Nephron (organoid): ENCODE results near the gene AQP7.
A peak's percentile ranks its signal among the peaks of the same experiment; 100 is the strongest.

Source experiments
- H3K27ac Mint-ChIP-seq, 3 experiments: 2 replicates each; pipeline ENCODE4 v1.8.0; 2020; ENCODE audit warnings: mixed read lengths in 3 of 3, mild to moderate bottlenecking in 2 of 3, moderate library complexity in 1 of 3
- H3K27me3 Mint-ChIP-seq: 2 replicates; pipeline ENCODE4 v1.8.0; 2021; ENCODE audit warnings: low read depth, mild to moderate bottlenecking, moderate library complexity, mixed read lengths
- H3K36me3 Mint-ChIP-seq: 2 replicates; pipeline ENCODE4 v1.8.0; 2020; ENCODE audit warnings: low read depth, mixed read lengths
- H3K4me1 Mint-ChIP-seq: 2 replicates; pipeline ENCODE4 v1.8.0; 2020; ENCODE audit warnings: mixed read lengths
- H3K4me3 Mint-ChIP-seq, 3 experiments: 2 replicates each; pipeline ENCODE4 v1.8.0; 2020; ENCODE audit warnings: mild to moderate bottlenecking in 3 of 3, mixed read lengths in 3 of 3, moderate library complexity in 2 of 3
- H3K9me3 Mint-ChIP-seq: 2 replicates; pipeline ENCODE4 v1.8.0; 2020; ENCODE audit warnings: mixed read lengths
- TF ChIP-seq, protein P1 (sequence below), 3 experiments: fragments of 200-600 bp; sonication (generic); IDR thresholded peaks; one replicate each; pipeline ENCODE4 v1.5.0; 2021; ENCODE audit warnings: antibody characterized with exemption in 3 of 3; ENCODE audit not compliant: unreplicated experiment in 3 of 3

AQP7 gene

DNA sequence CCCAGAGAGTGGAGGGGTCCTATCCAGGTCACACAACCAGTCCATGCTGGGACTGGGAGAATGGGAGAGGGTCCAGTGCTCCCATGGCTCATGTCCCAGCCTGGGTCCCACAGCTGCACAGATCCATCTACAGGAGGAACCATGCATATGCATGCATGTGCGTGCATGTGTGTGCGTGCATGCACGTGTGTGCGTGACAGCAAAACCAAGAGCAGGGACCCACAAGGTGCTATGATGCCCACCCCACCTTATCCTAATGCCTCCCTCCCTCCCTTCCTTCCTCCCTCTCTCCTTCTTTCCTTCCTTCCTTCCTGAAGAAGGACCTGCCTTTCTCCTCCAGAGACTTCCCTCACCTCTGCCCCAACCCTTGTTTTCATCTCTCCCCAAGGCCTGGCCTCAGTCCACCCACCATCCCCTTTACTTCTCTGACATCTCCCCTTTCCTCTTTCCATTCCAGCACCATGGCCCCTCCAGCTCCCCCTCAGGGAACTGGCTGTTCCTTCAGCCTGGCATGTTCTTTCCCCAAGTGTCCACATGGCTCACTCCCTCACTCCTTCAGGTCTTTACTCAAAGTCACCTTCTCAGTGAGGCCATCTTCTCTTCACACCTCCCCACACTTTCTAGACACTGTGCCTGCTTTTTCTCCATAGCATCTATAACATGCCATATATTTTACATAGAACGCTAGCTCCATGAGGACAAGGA is 21.8 kb downstream of the AQP7 start:
- peaks cover 19% of the 10 kb centered on the region for H3K4me1 Mint-ChIP-seq
- H3K27ac Mint-ChIP-seq, result peak overlapping the region; percentile 9 to 13 (median 10)
- TF ChIP-seq, protein P1, sequence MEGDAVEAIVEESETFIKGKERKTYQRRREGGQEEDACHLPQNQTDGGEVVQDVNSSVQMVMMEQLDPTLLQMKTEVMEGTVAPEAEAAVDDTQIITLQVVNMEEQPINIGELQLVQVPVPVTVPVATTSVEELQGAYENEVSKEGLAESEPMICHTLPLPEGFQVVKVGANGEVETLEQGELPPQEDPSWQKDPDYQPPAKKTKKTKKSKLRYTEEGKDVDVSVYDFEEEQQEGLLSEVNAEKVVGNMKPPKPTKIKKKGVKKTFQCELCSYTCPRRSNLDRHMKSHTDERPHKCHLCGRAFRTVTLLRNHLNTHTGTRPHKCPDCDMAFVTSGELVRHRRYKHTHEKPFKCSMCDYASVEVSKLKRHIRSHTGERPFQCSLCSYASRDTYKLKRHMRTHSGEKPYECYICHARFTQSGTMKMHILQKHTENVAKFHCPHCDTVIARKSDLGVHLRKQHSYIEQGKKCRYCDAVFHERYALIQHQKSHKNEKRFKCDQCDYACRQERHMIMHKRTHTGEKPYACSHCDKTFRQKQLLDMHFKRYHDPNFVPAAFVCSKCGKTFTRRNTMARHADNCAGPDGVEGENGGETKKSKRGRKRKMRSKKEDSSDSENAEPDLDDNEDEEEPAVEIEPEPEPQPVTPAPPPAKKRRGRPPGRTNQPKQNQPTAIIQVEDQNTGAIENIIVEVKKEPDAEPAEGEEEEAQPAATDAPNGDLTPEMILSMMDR (IDR thresholded peaks at IDR 0.05; ENCODE audit: unreplicated experiment in 3 of 3), result no peak
- H3K9me3 Mint-ChIP-seq, result no peaks in the 10 kb centered on the region
- no peaks in the 10 kb centered on the region for H3K36me3 Mint-ChIP-seq
- no peak overlapping the region for H3K4me3 Mint-ChIP-seq
- H3K27me3 Mint-ChIP-seq, result no peaks in the 10 kb centered on the region

DNA sequence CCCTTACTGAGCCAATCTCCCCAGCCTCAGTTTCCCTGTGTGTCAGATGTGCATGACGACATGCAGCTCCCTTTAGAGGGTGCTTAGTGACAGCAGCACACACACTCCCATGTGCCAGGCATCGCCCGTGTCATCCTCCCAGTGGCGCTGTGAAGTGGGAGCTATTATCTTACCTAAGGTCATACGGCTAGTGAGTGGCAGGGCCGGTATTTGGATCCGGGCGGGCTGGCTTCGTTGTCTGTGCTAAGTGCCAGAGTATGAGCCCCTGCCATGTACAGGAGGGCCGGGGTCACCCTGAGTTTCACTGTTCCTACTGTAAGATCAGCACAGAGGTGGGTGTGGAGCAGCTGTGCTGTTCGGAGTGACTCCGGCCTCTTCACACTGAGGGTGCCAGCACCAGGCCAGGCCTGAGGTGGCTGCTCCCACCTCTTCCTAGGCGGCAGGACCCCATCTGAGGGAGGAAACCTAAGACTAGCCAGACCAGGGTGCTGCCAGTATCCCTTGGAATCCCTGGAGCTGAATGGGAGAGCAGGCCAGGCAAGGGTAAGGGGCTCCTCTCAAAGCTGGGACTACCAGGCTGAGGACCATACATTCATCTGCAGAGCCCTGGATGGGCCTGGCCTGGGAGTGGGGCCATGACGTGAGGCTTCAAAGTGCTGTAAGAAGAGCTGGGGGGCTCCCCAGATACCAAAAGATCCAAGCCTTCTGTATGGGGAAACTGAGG is 22.5 kb downstream of the AQP7 start:
- Mint-ChIP-seq H3K27ac (peak overlapping the region in 2 of 3 experiments; percentile 39 to 79), H3K36me3 (no peaks in the 10 kb centered on the region), H3K9me3 (no peaks in the 10 kb centered on the region), H3K27me3 (no peaks in the 10 kb centered on the region), H3K4me3 (no peak overlapping the region), H3K4me1 (peaks cover 25% of the 10 kb centered on the region)
- TF ChIP-seq, protein P1 (IDR thresholded peaks at IDR 0.05; ENCODE audit: unreplicated experiment in 3 of 3), result no peak

DNA sequence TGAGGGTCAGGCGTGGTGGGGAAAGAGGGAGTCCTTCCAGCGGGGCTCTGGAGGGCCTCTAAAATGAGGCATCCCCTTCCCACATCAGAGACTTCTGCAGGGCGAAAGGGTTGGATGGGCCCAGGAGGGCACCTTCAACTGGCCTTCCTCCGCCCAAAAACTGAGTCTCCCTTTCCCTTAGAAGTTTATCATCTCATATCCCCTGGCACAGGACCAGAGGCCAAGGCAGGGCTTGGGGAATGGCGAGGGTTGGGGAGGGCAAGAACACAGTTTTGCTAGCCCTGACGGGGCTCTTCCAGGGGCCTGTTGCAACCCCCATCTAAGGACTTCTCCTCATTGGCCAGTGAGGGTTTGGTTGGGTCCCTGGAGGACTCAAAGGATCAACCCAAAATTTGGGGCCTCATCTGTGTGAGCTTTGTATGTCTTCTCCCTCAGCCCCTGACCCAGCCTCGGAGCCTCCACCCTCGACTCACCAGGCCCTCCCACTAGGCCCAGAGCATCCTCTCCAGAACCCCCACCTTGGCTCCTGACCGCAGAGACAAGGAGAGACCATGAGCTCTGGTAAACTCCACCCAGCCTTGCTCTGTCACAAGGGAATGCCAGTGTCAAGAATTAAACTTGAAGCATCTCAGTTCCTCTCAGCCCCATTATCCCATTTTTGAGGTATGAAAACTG is 24.1 kb downstream of the AQP7 start:
- no peaks in the 10 kb centered on the region for H3K36me3 Mint-ChIP-seq
- TF ChIP-seq, protein P1 (IDR thresholded peaks at IDR 0.05; ENCODE audit: unreplicated experiment in 3 of 3), result no peak
- peaks cover 28% of the 10 kb centered on the region for H3K4me1 Mint-ChIP-seq
- no peak overlapping the region for H3K4me3 Mint-ChIP-seq
- no peaks in the 10 kb centered on the region for H3K9me3 Mint-ChIP-seq
- peak overlapping the region; percentile 76 to 95 (median 93) for H3K27ac Mint-ChIP-seq
- no peaks in the 10 kb centered on the region for H3K27me3 Mint-ChIP-seq

DNA sequence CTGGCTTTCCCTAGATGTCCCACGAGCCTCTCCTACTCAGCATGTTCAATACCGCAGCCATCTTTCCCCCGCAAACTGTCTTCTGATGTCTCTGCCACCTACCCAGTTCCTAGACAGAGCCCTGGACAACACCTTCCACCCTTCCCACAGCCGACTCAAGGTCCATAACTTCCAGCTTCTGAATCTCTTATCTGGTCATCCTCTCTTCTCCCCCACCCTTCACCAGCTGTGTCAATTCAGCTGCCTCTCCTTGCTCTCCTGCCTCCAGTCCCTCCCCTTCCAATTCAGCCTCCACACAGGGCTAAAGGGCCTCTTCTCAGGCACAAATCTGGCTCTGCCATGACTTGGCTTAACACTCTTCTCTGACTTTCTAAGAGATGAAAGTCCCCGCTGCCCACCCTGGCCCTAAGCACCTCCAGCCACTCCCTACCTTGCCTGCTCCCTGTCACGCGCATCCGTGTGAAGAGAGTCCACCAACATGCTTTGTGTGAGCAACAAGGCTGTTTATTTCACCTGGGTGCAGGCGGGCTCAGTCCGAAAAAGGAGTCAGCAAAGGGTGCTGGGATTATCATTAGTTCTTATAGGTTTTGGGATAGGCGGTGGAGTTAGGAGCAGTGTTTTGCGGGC is 25.2 kb downstream of the AQP7 start:
- Mint-ChIP-seq H3K27me3 (no peaks in the 10 kb centered on the region), H3K9me3 (no peaks in the 10 kb centered on the region), H3K27ac (peak overlapping the region; percentile 76 to 95 (median 93)), H3K4me1 (peaks cover 28% of the 10 kb centered on the region), H3K36me3 (no peaks in the 10 kb centered on the region), H3K4me3 (peak overlapping the region in 1 of 3 experiments; percentile 15)
- TF ChIP-seq, protein P1 (IDR thresholded peaks at IDR 0.05; ENCODE audit: unreplicated experiment in 3 of 3), result no peak

DNA sequence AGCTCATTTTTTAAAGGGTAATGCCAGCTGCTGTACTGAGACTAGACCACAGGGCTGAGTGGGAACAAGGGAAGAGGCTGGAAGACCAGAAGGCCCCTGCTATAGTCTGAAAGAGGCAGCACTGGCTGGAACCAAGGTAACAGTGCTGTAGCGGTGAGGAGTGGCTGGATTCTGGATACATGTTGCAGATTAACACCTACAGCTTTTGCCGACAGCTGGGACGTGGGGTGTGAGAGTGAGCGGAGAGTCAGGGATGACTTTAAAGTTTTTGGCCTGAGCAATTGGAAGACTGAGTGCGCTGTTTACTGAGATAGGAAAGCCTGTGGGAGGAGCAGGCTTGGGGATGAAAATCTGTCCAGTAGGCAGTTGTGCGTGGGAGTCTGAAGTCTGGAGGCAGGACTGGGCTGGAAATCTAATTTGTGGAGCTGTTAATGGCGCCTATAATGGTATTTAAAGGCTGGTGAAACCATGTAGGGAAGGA is 26.5 kb downstream of the AQP7 start:
- TF ChIP-seq, protein P1 (IDR thresholded peaks at IDR 0.05; ENCODE audit: unreplicated experiment in 3 of 3), result no peak
- Mint-ChIP-seq H3K4me3 (peak overlapping the region; percentile 1 to 11 (median 10)), H3K4me1 (peaks cover 28% of the 10 kb centered on the region), H3K27ac (peak overlapping the region; percentile 93 to 96 (median 96)), H3K9me3 (no peaks in the 10 kb centered on the region), H3K27me3 (no peaks in the 10 kb centered on the region), H3K36me3 (no peaks in the 10 kb centered on the region)
